Measurements from ENCODE around the gene KCNH2. TPM values are rescaled to one million over a fixed set of nuclear protein-coding genes. Genes with fewer than 3 reads are reported as not detected.

Gene KCNH2
- total RNA-seq, 2 donors from 2014 or later: 1.1 to 1.9 TPM

GRCh38 chr7:150940431-150941102 lies 37.6 kb downstream of the KCNH2 start:
- Histone ChIP-seq H3K9me3 (ENCODE audit: control insufficient read depth, low read length) (no peaks in the 10 kb centered on the region), H3K27me3 (ENCODE audit: control insufficient read depth, insufficient read depth, low read length, poor library complexity, severe bottlenecking) (no peaks in the 10 kb centered on the region), H3K9ac (ENCODE audit: extremely low read depth, low read length, poor library complexity, severe bottlenecking) (no peak overlapping the region), H3K4me3 (ENCODE audit: low read length) (no peak overlapping the region), H3K4me1 (ENCODE audit: control insufficient read depth, insufficient read depth, low read length) (no peaks in the 10 kb centered on the region), H3K27ac (ENCODE audit: low read depth, low read length) (no peak overlapping the region), H3K36me3 (ENCODE audit: control insufficient read depth, insufficient read depth, low read length) (no peaks in the 10 kb centered on the region)
- Mint-ChIP-seq H3K4me1 (no peaks in the 10 kb centered on the region), H3K4me3 (no peak overlapping the region), H3K36me3 (ENCODE audit: low read depth) (no peaks in the 10 kb centered on the region), H3K9me3 (no peaks in the 10 kb centered on the region), H3K27me3 (ENCODE audit: insufficient read depth) (peaks cover 7% of the 10 kb centered on the region), H3K27ac (no peak overlapping the region)
- TF ChIP-seq, protein P1, sequence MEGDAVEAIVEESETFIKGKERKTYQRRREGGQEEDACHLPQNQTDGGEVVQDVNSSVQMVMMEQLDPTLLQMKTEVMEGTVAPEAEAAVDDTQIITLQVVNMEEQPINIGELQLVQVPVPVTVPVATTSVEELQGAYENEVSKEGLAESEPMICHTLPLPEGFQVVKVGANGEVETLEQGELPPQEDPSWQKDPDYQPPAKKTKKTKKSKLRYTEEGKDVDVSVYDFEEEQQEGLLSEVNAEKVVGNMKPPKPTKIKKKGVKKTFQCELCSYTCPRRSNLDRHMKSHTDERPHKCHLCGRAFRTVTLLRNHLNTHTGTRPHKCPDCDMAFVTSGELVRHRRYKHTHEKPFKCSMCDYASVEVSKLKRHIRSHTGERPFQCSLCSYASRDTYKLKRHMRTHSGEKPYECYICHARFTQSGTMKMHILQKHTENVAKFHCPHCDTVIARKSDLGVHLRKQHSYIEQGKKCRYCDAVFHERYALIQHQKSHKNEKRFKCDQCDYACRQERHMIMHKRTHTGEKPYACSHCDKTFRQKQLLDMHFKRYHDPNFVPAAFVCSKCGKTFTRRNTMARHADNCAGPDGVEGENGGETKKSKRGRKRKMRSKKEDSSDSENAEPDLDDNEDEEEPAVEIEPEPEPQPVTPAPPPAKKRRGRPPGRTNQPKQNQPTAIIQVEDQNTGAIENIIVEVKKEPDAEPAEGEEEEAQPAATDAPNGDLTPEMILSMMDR (conservative IDR thresholded peaks at IDR 0.05): no peak
- DNase-seq: no peak
- WGBS, 2 experiments (ENCODE audit: insufficient coverage in 1 of 2, insufficient read length in 1 of 2): 89 to 94% methylated on average over 6 to 10 of the region's 11 CpGs

- no peaks in the 10 kb centered on the region for H3K36me3 ChIP-seq (ENCODE audit: control insufficient read depth, insufficient read depth, low read length)
- Mint-ChIP-seq H3K27me3 (ENCODE audit: insufficient read depth) (peaks cover 10% of the 10 kb centered on the region), H3K9me3 (no peaks in the 10 kb centered on the region), H3K27ac (no peak overlapping the region), H3K36me3 (ENCODE audit: low read depth) (no peaks in the 10 kb centered on the region), H3K4me3 (no peak overlapping the region), H3K4me1 (no peaks in the 10 kb centered on the region)
- H3K27me3 ChIP-seq (ENCODE audit: control insufficient read depth, insufficient read depth, low read length, poor library complexity, severe bottlenecking): no peaks in the 10 kb centered on the region
- no peak overlapping the region for H3K9ac ChIP-seq (ENCODE audit: extremely low read depth, low read length, poor library complexity, severe bottlenecking)
- DNase-seq: no peak
- no peaks in the 10 kb centered on the region for H3K9me3 ChIP-seq (ENCODE audit: control insufficient read depth, low read length)
- H3K27ac ChIP-seq (ENCODE audit: low read depth, low read length): no peak overlapping the region
- TF ChIP-seq, protein P1 (conservative IDR thresholded peaks at IDR 0.05): no peak
- no peaks in the 10 kb centered on the region for H3K4me1 ChIP-seq (ENCODE audit: control insufficient read depth, insufficient read depth, low read length)
- no peak overlapping the region for H3K4me3 ChIP-seq (ENCODE audit: low read length)
These were observed 38.7 kb downstream of the KCNH2 start for GRCh38 chr7:150939466-150939865.

DNA sequence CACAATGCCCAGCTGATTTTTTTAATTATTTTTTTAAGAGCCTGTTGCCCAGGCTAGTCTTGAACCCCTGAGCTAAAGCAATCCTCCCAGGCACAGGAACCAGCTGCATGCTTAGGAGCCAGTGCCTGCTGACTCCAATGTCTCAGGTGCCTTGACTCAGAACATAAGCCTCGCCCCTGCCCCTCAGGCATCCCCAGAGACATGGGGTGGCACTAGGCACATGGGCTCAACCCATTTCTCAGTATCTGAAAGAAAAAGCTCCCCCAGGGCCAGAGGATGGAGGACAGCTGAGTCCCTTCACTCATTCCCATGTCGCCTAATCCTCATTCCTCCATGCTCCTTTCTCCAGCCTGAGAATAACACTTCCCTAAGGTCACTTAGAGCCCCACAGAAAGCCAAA lies 39.1 kb downstream of the KCNH2 start:
- Histone ChIP-seq H3K9me3 (ENCODE audit: control insufficient read depth, low read length) (no peaks in the 10 kb centered on the region), H3K9ac (ENCODE audit: extremely low read depth, low read length, poor library complexity, severe bottlenecking) (no peak overlapping the region), H3K27me3 (ENCODE audit: control insufficient read depth, insufficient read depth, low read length, poor library complexity, severe bottlenecking) (no peaks in the 10 kb centered on the region), H3K27ac (ENCODE audit: low read depth, low read length) (no peak overlapping the region), H3K36me3 (ENCODE audit: control insufficient read depth, insufficient read depth, low read length) (no peaks in the 10 kb centered on the region), H3K4me1 (ENCODE audit: control insufficient read depth, insufficient read depth, low read length) (no peaks in the 10 kb centered on the region), H3K4me3 (ENCODE audit: low read length) (no peak overlapping the region)
- H3K27ac Mint-ChIP-seq: no peak overlapping the region
- 89 to 100% methylated on average over 1 to 2 of the region's 2 CpGs for WGBS, 2 experiments (ENCODE audit: insufficient coverage in 1 of 2, insufficient read length in 1 of 2)
- H3K36me3 Mint-ChIP-seq (ENCODE audit: low read depth): no peaks in the 10 kb centered on the region
- H3K4me1 Mint-ChIP-seq: no peaks in the 10 kb centered on the region
- no peak overlapping the region for H3K4me3 Mint-ChIP-seq
- H3K9me3 Mint-ChIP-seq: no peaks in the 10 kb centered on the region
- TF ChIP-seq, protein P1 (conservative IDR thresholded peaks at IDR 0.05): no peak
- H3K27me3 Mint-ChIP-seq (ENCODE audit: insufficient read depth): peaks cover 10% of the 10 kb centered on the region
- no peak for DNase-seq

Measured in endodermal cell (in vitro differentiated cells).